SU-DHL-6 (cell line): ENCODE results near the gene SH3RF3.

Experiments
- H2AFZ ChIP-seq: fragments of 200-600 bp; sonication (generic); 2 replicates; pipeline ENCODE4 v1.6.1; 2014; ENCODE audit warnings: low read depth, mild to moderate bottlenecking, moderate library complexity, mixed read lengths, antibody characterized with exemption, low read length; ENCODE audit not compliant: severe bottlenecking
- H3F3A ChIP-seq: fragments of 200-600 bp; shearing (Covaris generic); 2 replicates; pipeline ENCODE4 v1.6.0; 2016; ENCODE audit warnings: antibody characterized with exemption, mild to moderate bottlenecking; ENCODE audit not compliant: insufficient read depth
- H3K27ac ChIP-seq: fragments of 200-600 bp; sonication (generic); 2 replicates; pipeline ENCODE4 v1.5.1; 2016; ENCODE audit warnings: low read depth, mild to moderate bottlenecking, low read length, moderate library complexity, mixed read lengths
- H3K27me3 ChIP-seq: fragments of 200-600 bp; sonication (generic), shearing (Covaris generic); 2 replicates; pipeline ENCODE4 v1.6.0; 2014; ENCODE audit warnings: mild to moderate bottlenecking, low read length
- H3K36me3 ChIP-seq: fragments of 200-600 bp; sonication (generic); 2 replicates; pipeline ENCODE4 v1.6.1; 2014; ENCODE audit warnings: mild to moderate bottlenecking, low read length, mixed read lengths
- H3K4me2 ChIP-seq: fragments of 300-600, 200-600 bp; shearing (Covaris generic), sonication (generic); 2 replicates; pipeline ENCODE4 v1.6.0; 2014; ENCODE audit warnings: low read length, low read depth, mild to moderate bottlenecking; ENCODE audit not compliant: poor library complexity, severe bottlenecking
- H3K4me3 ChIP-seq: fragments of 200-600 bp; sonication (generic); 2 replicates; pipeline ENCODE4 v1.5.1; 2014; ENCODE audit warnings: antibody characterized with exemption, low read length, mild to moderate bottlenecking, mixed read lengths; ENCODE audit not compliant: insufficient read depth, poor library complexity, severe bottlenecking
- H3K79me2 ChIP-seq: fragments of 200-600 bp; sonication (generic); 2 replicates; pipeline ENCODE4 v1.6.1; 2014; ENCODE audit warnings: mild to moderate bottlenecking, low read length, moderate library complexity; ENCODE audit not compliant: insufficient read depth
- H3K9ac ChIP-seq: fragments of 200-600 bp; sonication (generic); 2 replicates; pipeline ENCODE4 v1.7.0; 2014; ENCODE audit warnings: mild to moderate bottlenecking, low read length
- H3K9me2 ChIP-seq: fragments of 200-600 bp; sonication (generic); replicated peaks from 2 replicates; pipeline ENCODE4 v1.6.1; 2014; ENCODE audit warnings: low read length; ENCODE audit not compliant: insufficient read depth
- H3K9me3 ChIP-seq: fragments of 200-600 bp; sonication (generic); 2 replicates; pipeline ENCODE4 v1.6.1; 2014; ENCODE audit warnings: low read length, mixed read lengths; ENCODE audit not compliant: insufficient read depth
- H4K20me1 ChIP-seq: fragments of 200-600 bp; sonication (generic); 2 replicates; pipeline ENCODE4 v1.6.1; 2014; ENCODE audit warnings: low read depth, mild to moderate bottlenecking, antibody characterized with exemption, low read length, moderate library complexity, mixed read lengths
- EZH2phosphoT487 ChIP-seq: fragments of 200-600 bp; sonication (generic), shearing (Covaris generic); conservative IDR thresholded peaks from 2 replicates; pipeline ENCODE4 v1.6.1; 2018; ENCODE audit warnings: mild to moderate bottlenecking, antibody characterized with exemption, low read length, moderate library complexity, mixed read lengths
- TF ChIP-seq, protein P1 (sequence below): fragments of 200-600 bp; sonication (generic); IDR thresholded peaks from one replicate; pipeline ENCODE4 v1.5.1; 2017; ENCODE audit warnings: antibody characterized with exemption, mild to moderate bottlenecking, low read length, moderate library complexity; ENCODE audit not compliant: insufficient read depth, poor library complexity, severe bottlenecking

SH3RF3 gene

GRCh38 chr2:109463236-109463635 is 334.2 kb downstream of the SH3RF3 start:
- no peak for TF ChIP-seq EZH2phosphoT487
- TF ChIP-seq, protein P1, sequence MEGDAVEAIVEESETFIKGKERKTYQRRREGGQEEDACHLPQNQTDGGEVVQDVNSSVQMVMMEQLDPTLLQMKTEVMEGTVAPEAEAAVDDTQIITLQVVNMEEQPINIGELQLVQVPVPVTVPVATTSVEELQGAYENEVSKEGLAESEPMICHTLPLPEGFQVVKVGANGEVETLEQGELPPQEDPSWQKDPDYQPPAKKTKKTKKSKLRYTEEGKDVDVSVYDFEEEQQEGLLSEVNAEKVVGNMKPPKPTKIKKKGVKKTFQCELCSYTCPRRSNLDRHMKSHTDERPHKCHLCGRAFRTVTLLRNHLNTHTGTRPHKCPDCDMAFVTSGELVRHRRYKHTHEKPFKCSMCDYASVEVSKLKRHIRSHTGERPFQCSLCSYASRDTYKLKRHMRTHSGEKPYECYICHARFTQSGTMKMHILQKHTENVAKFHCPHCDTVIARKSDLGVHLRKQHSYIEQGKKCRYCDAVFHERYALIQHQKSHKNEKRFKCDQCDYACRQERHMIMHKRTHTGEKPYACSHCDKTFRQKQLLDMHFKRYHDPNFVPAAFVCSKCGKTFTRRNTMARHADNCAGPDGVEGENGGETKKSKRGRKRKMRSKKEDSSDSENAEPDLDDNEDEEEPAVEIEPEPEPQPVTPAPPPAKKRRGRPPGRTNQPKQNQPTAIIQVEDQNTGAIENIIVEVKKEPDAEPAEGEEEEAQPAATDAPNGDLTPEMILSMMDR: no peak
- Histone ChIP-seq H3K9me3 (no peaks in the 10 kb centered on the region), H3K79me2 (no peaks in the 10 kb centered on the region), H3K9me2 (no peaks in the 10 kb centered on the region), H2AFZ (no peak overlapping the region), H3K27ac (no peak overlapping the region), H4K20me1 (no peaks in the 10 kb centered on the region), H3K36me3 (no peaks in the 10 kb centered on the region), H3K27me3 (no peaks in the 10 kb centered on the region), H3K4me3 (no peak overlapping the region), H3F3A (no peaks in the 10 kb centered on the region), H3K4me2 (no peak overlapping the region), H3K9ac (no peak overlapping the region)

DNA sequence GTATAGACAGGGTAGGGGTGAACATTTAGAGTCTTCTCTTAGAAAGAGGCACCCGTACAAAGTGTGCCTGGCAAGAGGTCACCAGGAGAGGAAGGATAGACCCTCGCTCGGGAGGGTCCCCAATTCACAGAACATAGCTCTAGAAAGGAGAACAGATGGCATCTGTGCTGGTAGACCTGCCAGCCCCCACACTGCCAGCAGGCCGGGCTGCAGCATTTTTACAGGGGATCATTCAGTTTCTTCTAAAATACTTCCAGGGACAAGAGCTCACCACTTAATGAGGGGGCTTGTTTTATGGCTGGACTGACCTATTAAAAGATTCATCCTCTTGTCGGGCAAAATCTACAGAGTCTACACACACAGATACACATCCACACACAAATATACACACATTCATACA is 334.9 kb downstream of the SH3RF3 start:
- no peak overlapping the region for H3K4me3 ChIP-seq
- TF ChIP-seq, protein P1: no peak
- no peak for TF ChIP-seq EZH2phosphoT487
- no peak overlapping the region for H2AFZ ChIP-seq
- H3K9me2 ChIP-seq: no peaks in the 10 kb centered on the region
- H4K20me1 ChIP-seq: no peaks in the 10 kb centered on the region
- H3K27me3 ChIP-seq: no peaks in the 10 kb centered on the region
- H3K79me2 ChIP-seq: no peaks in the 10 kb centered on the region
- no peaks in the 10 kb centered on the region for H3K36me3 ChIP-seq
- H3K9me3 ChIP-seq: no peaks in the 10 kb centered on the region
- no peak overlapping the region for H3K4me2 ChIP-seq
- H3K9ac ChIP-seq: no peak overlapping the region
- no peaks in the 10 kb centered on the region for H3F3A ChIP-seq
- no peak overlapping the region for H3K27ac ChIP-seq

- H2AFZ ChIP-seq: no peak overlapping the region
- H3K27me3 ChIP-seq: no peaks in the 10 kb centered on the region
- H3F3A ChIP-seq: no peaks in the 10 kb centered on the region
- no peaks in the 10 kb centered on the region for H3K9me3 ChIP-seq
- H3K27ac ChIP-seq: no peak overlapping the region
- no peaks in the 10 kb centered on the region for H3K9me2 ChIP-seq
- no peaks in the 10 kb centered on the region for H4K20me1 ChIP-seq
- H3K4me3 ChIP-seq: no peak overlapping the region
- H3K9ac ChIP-seq: no peak overlapping the region
- H3K79me2 ChIP-seq: no peaks in the 10 kb centered on the region
- no peak for TF ChIP-seq EZH2phosphoT487
- TF ChIP-seq, protein P1: no peak
- H3K36me3 ChIP-seq: no peaks in the 10 kb centered on the region
- no peak overlapping the region for H3K4me2 ChIP-seq
These were observed 337.9 kb downstream of the SH3RF3 start for GRCh38 chr2:109466674-109467575.
